Fibroblast of pulmonary artery (primary cell): ENCODE measurements around the gene PCSK9.

Source experiments
- DNase-seq: peaks from one replicate; pipeline ENCODE4 v3.0.0-alpha.2; 2010; ENCODE audit warnings: low read depth
- H3K4me3 ChIP-seq: replicated peaks from 2 replicates; pipeline ENCODE4 v1.5.1; 2011; ENCODE audit warnings: low read depth, mild to moderate bottlenecking, control low read depth, low read length, moderate library complexity
- CTCF ChIP-seq: IDR thresholded peaks from 2 replicates; pipeline ENCODE4 v1.5.1; 2011; ENCODE audit warnings: mild to moderate bottlenecking, control low read depth, low read length, inconsistent platforms; ENCODE audit errors: missing control alignments

PCSK9 gene

GRCh38 chr1:55074455-55074854 lies 35.1 kb downstream of the PCSK9 start:
- no peak for TF ChIP-seq CTCF
- no peak overlapping the region for H3K4me3 ChIP-seq
- DNase-seq, result no peak

- DNase-seq, result no peak
- H3K4me3 ChIP-seq, result no peak overlapping the region
- TF ChIP-seq CTCF, result no peak
Observed at GRCh38 chr1:55076356-55076755, 37.0 kb downstream of the PCSK9 start.

GRCh38 chr1:55078470-55078869 lies 39.1 kb downstream of the PCSK9 start:
- no peak for DNase-seq
- H3K4me3 ChIP-seq, result no peak overlapping the region
- TF ChIP-seq CTCF, result no peak

GRCh38 chr1:55079651-55080050 lies 40.3 kb downstream of the PCSK9 start:
- TF ChIP-seq CTCF, result no peak
- H3K4me3 ChIP-seq, result no peak overlapping the region
- no peak for DNase-seq

GRCh38 chr1:55081188-55081904 lies 42.0 kb downstream of the PCSK9 start:
- DNase-seq, result peak; percentile 87
- no peak for TF ChIP-seq CTCF
- no peak overlapping the region for H3K4me3 ChIP-seq

GRCh38 chr1:55081905-55082296 lies 42.6 kb downstream of the PCSK9 start:
- DNase-seq, result peak; percentile 35
- no peak for TF ChIP-seq CTCF
- no peak overlapping the region for H3K4me3 ChIP-seq

GRCh38 chr1:55084257-55084656 lies 44.9 kb downstream of the PCSK9 start:
- no peak for DNase-seq
- TF ChIP-seq CTCF, result no peak
- no peak overlapping the region for H3K4me3 ChIP-seq
